ENCODE results near the gene GPR25. TPM values are rescaled to one million over a fixed set of nuclear protein-coding genes. Genes with fewer than 3 reads are reported as not detected.

GPR25 gene
- total and polyA plus RNA-seq, 3 donors from 2014 or later: 0.87 TPM; not detected in 2

DNA sequence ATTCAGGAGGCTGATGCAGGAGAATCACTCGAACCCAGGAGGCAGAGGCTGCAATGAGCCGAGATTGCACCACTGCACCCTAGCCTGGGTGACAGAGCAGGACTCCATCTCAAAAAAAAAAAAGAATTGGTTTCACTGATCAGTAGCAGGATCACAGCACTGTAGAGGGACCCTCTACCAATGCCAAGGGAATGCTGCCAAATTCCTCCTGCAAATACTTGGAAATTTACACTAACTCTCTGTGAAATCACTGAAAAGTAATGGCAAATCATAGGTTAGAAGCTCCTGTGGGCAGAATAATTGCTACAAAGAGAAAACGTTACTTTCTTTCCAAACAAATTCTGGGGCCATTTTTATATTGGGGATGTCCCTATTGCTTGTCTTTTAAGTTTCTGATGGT, 6.7 kb upstream of the GPR25 start:
- WGBS, 2 donors: 67 to 75% methylated on average over 3 of the region's 3 CpGs

DNA sequence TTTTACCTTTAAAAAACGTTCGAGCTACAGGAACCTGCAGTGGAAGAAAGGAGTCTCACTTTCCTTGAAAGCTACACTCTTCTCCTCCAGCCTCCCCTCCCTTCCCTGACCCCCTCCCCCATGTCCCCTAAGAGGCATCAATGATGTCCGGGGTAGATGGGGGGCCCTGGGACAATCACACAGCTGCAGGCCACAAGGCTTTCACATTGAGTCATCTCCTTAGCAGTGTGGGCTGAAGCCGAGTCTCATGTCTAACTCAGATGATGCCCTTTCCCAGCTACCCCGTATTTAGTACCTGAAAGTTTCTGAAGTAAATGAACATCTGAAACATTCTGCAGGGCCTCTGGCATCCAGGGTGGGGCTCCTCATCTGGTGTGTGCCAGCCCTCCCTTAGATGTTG, 6.3 kb upstream of the GPR25 start:
- no peaks in the 10 kb centered on the region for H3K4me1 ChIP-seq
- H3K9me3 ChIP-seq: no peaks in the 10 kb centered on the region
- intact Hi-C loops (cut with DNase I; ENCODE audit: low total_unique reads): no loop called here
- no peak overlapping the region for H3K4me3 ChIP-seq
- TF ChIP-seq, protein P1, sequence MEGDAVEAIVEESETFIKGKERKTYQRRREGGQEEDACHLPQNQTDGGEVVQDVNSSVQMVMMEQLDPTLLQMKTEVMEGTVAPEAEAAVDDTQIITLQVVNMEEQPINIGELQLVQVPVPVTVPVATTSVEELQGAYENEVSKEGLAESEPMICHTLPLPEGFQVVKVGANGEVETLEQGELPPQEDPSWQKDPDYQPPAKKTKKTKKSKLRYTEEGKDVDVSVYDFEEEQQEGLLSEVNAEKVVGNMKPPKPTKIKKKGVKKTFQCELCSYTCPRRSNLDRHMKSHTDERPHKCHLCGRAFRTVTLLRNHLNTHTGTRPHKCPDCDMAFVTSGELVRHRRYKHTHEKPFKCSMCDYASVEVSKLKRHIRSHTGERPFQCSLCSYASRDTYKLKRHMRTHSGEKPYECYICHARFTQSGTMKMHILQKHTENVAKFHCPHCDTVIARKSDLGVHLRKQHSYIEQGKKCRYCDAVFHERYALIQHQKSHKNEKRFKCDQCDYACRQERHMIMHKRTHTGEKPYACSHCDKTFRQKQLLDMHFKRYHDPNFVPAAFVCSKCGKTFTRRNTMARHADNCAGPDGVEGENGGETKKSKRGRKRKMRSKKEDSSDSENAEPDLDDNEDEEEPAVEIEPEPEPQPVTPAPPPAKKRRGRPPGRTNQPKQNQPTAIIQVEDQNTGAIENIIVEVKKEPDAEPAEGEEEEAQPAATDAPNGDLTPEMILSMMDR (IDR thresholded peaks at IDR 0.05): no peak
- TF ChIP-seq POLR2A (IDR thresholded peaks at IDR 0.05): no peak
- no peaks in the 10 kb centered on the region for H3K36me3 ChIP-seq (ENCODE audit: low read depth, missing control alignments)
- DNase-seq: no peak
- no peak overlapping the region for H3K27ac ChIP-seq
- H3K27me3 ChIP-seq: no peaks in the 10 kb centered on the region
- WGBS, 2 donors: 49 to 56% methylated on average over 5 of the region's 5 CpGs

More for the DNA sequence above, 6.7 kb upstream of the GPR25 start:
- intact Hi-C loops (cut with DNase I; ENCODE audit: low total_unique reads): no loop called here
- Histone ChIP-seq H3K9me3 (no peaks in the 10 kb centered on the region), H3K4me3 (no peak overlapping the region), H3K27ac (no peak overlapping the region), H3K36me3 (ENCODE audit: low read depth, missing control alignments) (no peaks in the 10 kb centered on the region), H3K27me3 (no peaks in the 10 kb centered on the region), H3K4me1 (no peaks in the 10 kb centered on the region)
- DNase-seq: no peak
- no peak for TF ChIP-seq POLR2A (IDR thresholded peaks at IDR 0.05)
- TF ChIP-seq, protein P1 (IDR thresholded peaks at IDR 0.05): no peak

DNA sequence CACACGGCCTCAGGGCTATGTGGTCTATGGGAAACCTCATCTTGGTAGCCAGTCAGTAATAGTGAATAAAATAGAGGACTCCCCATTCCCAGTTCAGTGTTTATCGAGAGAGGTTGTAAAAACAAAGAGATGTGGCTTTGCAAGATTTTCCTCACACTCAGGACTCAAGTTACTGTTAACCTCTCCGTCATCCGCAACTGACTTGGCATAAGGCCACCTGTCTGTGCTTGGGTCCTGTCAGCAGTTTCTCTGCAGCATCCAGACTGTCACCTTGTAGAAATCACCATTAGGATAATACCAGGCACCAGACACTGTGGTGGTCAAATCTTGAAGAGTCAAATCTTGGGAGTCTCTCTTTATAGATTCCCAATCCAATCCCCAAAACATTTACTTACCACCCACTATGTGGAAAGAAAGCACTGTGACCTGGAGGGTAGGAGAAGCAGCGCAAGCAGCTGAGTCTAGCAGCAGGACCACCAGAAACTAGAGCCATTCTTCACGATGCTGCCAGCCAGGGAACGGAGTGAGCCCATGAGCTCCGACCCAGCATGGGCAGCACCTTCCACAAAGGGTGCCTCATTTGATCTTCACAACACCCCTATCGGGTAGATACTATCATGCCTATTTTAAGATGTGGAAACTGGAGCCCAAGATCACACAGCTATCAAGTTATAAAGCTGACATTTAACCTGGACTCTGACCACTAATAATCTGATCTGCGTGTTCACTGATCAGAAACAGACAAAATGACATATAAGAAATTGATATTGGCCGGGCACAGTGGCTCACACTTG, 5.6 kb upstream of the GPR25 start:
- H3K9me3 ChIP-seq: no peaks in the 10 kb centered on the region

DNA sequence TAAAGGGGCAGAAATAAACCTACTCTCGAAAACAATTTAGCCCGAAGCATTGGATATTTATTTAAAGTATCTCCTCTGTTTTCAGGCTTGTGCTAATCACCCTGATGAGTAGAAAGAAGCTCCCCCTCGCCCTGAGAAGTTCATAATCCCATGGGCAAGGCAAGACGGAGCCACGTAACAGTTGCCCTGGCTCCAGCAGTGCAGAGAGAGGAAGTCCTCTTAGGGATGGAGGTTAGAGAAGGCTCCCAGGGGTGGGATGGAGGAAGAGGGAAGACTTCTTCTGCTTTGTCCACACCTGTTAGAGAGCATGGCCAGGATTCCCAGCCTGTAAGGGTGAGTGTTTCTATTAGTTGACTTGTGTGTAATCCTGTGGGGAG, 3.4 kb upstream of the GPR25 start:
- TF ChIP-seq, protein P1 (IDR thresholded peaks at IDR 0.05): no peak
- TF ChIP-seq POLR2A (IDR thresholded peaks at IDR 0.05): no peak
- intact Hi-C loops (cut with DNase I; ENCODE audit: low total_unique reads): no loop called here
- WGBS, 2 donors: 95% methylated on average over 5 of the region's 5 CpGs
- H3K27ac ChIP-seq: no peak overlapping the region
- H3K9me3 ChIP-seq: no peaks in the 10 kb centered on the region
- DNase-seq: no peak
- no peaks in the 10 kb centered on the region for H3K36me3 ChIP-seq (ENCODE audit: low read depth, missing control alignments)
- H3K4me3 ChIP-seq: no peak overlapping the region
- H3K27me3 ChIP-seq: no peaks in the 10 kb centered on the region
- no peaks in the 10 kb centered on the region for H3K4me1 ChIP-seq

More for the DNA sequence above, 5.6 kb upstream of the GPR25 start:
- DNase-seq: no peak
- no peak for TF ChIP-seq POLR2A (IDR thresholded peaks at IDR 0.05)
- TF ChIP-seq, protein P1 (IDR thresholded peaks at IDR 0.05): no peak
- no peak overlapping the region for H3K27ac ChIP-seq
- no peaks in the 10 kb centered on the region for H3K36me3 ChIP-seq (ENCODE audit: low read depth, missing control alignments)
- no peak overlapping the region for H3K4me3 ChIP-seq
- intact Hi-C loops (cut with DNase I; ENCODE audit: low total_unique reads): no loop called here
- no peaks in the 10 kb centered on the region for H3K27me3 ChIP-seq
- H3K4me1 ChIP-seq: no peaks in the 10 kb centered on the region
- 55 to 61% methylated on average over 11 of the region's 11 CpGs for WGBS, 2 donors

Measured in testis (tissue), 3 donors.